Ishikawa (cell line): ENCODE measurements around the gene KRT9.

Experiments used
- CREB1 ChIP-seq: IDR thresholded peaks from 2 replicates; pipeline ENCODE4 v1.6.1; 2012; ENCODE audit warnings: low read depth
- EGR1 ChIP-seq: IDR thresholded peaks from 2 replicates; pipeline ENCODE4 v1.6.1; 2012
- EP300 ChIP-seq: IDR thresholded peaks from 2 replicates; pipeline ENCODE4 v1.6.1; 2012; ENCODE audit warnings: borderline replicate concordance
- FOXM1 ChIP-seq: IDR thresholded peaks from 2 replicates; pipeline ENCODE4 v1.6.1; 2012; ENCODE audit warnings: low read depth, borderline replicate concordance
- MAX ChIP-seq: IDR thresholded peaks from 2 replicates; pipeline ENCODE4 v1.6.1; 2012
- NFIC ChIP-seq: IDR thresholded peaks from 2 replicates; pipeline ENCODE4 v1.6.1; 2012
- RAD21 ChIP-seq: IDR thresholded peaks from 2 replicates; pipeline ENCODE4 v1.6.1; 2012; ENCODE audit warnings: low read depth
- TAF1 ChIP-seq: IDR thresholded peaks from 2 replicates; pipeline ENCODE4 v1.6.1; 2012; ENCODE audit warnings: low read depth, mild to moderate bottlenecking
- TEAD4 ChIP-seq: IDR thresholded peaks from 2 replicates; pipeline ENCODE4 v1.6.1; 2012
- USF1 ChIP-seq: IDR thresholded peaks from 2 replicates; pipeline ENCODE4 v1.6.1; 2012
- YY1 ChIP-seq: IDR thresholded peaks from 2 replicates; pipeline ENCODE4 v1.6.1; 2012; ENCODE audit warnings: low read depth
- ZBTB7A ChIP-seq: IDR thresholded peaks from 2 replicates; pipeline ENCODE4 v1.6.1; 2012; ENCODE audit warnings: low read depth

- TF ChIP-seq EP300 (no peak), FOXM1 (no peak), CREB1 (no peak), YY1 (no peak), TAF1 (no peak), NFIC (no peak), TEAD4 (no peak), RAD21 (no peak), MAX (no peak), EGR1 (no peak), ZBTB7A (no peak), USF1 (no peak)
Measured at GRCh38 chr17:41620583-41621434, 49.0 kb upstream of the KRT9 start.
